ES-I3 (cell line): ENCODE results near the gene PABPN1.

ENCODE experiments used
- H3K36me3 ChIP-seq: 2 replicates; pipeline ENCODE4 v1.6.1; 2013; ENCODE audit warnings: mild to moderate bottlenecking, low read length, control low read depth, moderate library complexity; ENCODE audit not compliant: insufficient read depth
- H3K4me1 ChIP-seq: 2 replicates; pipeline ENCODE4 v1.6.1; 2013; ENCODE audit warnings: mild to moderate bottlenecking, control low read depth, low read length; ENCODE audit not compliant: insufficient read depth
- H3K9ac ChIP-seq: 2 replicates; pipeline ENCODE4 v1.6.1; 2013; ENCODE audit warnings: low read depth, mild to moderate bottlenecking, low read length, moderate library complexity
- H3K9me3 ChIP-seq: 2 replicates; pipeline ENCODE4 v1.6.1; 2013; ENCODE audit warnings: mild to moderate bottlenecking, low read length, moderate library complexity; ENCODE audit not compliant: control insufficient read depth, insufficient read depth

PABPN1 gene

GRCh38 chr14:23339506-23340268 lies 18.4 kb downstream of the PABPN1 start:
- H3K36me3 ChIP-seq, result no peaks in the 10 kb centered on the region
- H3K9ac ChIP-seq, result no peak overlapping the region
- no peaks in the 10 kb centered on the region for H3K4me1 ChIP-seq
- H3K9me3 ChIP-seq, result peaks cover 6% of the 10 kb centered on the region; the same call in 1 of the 2 replicates

GRCh38 chr14:23344481-23344880 lies 23.2 kb downstream of the PABPN1 start:
- Histone ChIP-seq H3K9me3 (peaks cover 3% of the 10 kb centered on the region; the same call in 1 of the 2 replicates), H3K4me1 (peaks cover 6% of the 10 kb centered on the region; the same call in 1 of the 2 replicates), H3K9ac (no peak overlapping the region), H3K36me3 (no peaks in the 10 kb centered on the region)

- Histone ChIP-seq H3K4me1 (peaks cover 6% of the 10 kb centered on the region; the same call in 1 of the 2 replicates), H3K9me3 (no peaks in the 10 kb centered on the region), H3K9ac (no peak overlapping the region), H3K36me3 (no peaks in the 10 kb centered on the region)
Measured at GRCh38 chr14:23345987-23346692, 24.9 kb downstream of the PABPN1 start.

- Histone ChIP-seq H3K9ac (no peak overlapping the region), H3K9me3 (no peaks in the 10 kb centered on the region), H3K36me3 (no peaks in the 10 kb centered on the region), H3K4me1 (peaks cover 6% of the 10 kb centered on the region; the same call in 1 of the 2 replicates)
Measured at GRCh38 chr14:23346693-23347405, 25.6 kb downstream of the PABPN1 start.

GRCh38 chr14:23347406-23348296 lies 26.4 kb downstream of the PABPN1 start:
- Histone ChIP-seq H3K4me1 (peaks cover 6% of the 10 kb centered on the region; the same call in 1 of the 2 replicates), H3K36me3 (no peaks in the 10 kb centered on the region), H3K9ac (no peak overlapping the region), H3K9me3 (no peaks in the 10 kb centered on the region)

- peaks cover 9% of the 10 kb centered on the region for H3K4me1 ChIP-seq
- no peak overlapping the region for H3K9ac ChIP-seq
- no peaks in the 10 kb centered on the region for H3K9me3 ChIP-seq
- H3K36me3 ChIP-seq, result no peaks in the 10 kb centered on the region
Measured at GRCh38 chr14:23348297-23348655, 27.0 kb downstream of the PABPN1 start.

- peaks cover 9% of the 10 kb centered on the region for H3K4me1 ChIP-seq
- no peaks in the 10 kb centered on the region for H3K9me3 ChIP-seq
- H3K36me3 ChIP-seq, result no peaks in the 10 kb centered on the region
- H3K9ac ChIP-seq, result no peak overlapping the region
Measured at GRCh38 chr14:23349156-23349845, 28.0 kb downstream of the PABPN1 start.

- peak overlapping the region; percentile 69; the same call in 1 of the 2 replicates for H3K9ac ChIP-seq
- no peaks in the 10 kb centered on the region for H3K36me3 ChIP-seq
- peaks cover 3% of the 10 kb centered on the region; the same call in 1 of the 2 replicates for H3K4me1 ChIP-seq
- H3K9me3 ChIP-seq, result no peaks in the 10 kb centered on the region
Measured at GRCh38 chr14:23351681-23352505, 30.6 kb downstream of the PABPN1 start.

DNA sequence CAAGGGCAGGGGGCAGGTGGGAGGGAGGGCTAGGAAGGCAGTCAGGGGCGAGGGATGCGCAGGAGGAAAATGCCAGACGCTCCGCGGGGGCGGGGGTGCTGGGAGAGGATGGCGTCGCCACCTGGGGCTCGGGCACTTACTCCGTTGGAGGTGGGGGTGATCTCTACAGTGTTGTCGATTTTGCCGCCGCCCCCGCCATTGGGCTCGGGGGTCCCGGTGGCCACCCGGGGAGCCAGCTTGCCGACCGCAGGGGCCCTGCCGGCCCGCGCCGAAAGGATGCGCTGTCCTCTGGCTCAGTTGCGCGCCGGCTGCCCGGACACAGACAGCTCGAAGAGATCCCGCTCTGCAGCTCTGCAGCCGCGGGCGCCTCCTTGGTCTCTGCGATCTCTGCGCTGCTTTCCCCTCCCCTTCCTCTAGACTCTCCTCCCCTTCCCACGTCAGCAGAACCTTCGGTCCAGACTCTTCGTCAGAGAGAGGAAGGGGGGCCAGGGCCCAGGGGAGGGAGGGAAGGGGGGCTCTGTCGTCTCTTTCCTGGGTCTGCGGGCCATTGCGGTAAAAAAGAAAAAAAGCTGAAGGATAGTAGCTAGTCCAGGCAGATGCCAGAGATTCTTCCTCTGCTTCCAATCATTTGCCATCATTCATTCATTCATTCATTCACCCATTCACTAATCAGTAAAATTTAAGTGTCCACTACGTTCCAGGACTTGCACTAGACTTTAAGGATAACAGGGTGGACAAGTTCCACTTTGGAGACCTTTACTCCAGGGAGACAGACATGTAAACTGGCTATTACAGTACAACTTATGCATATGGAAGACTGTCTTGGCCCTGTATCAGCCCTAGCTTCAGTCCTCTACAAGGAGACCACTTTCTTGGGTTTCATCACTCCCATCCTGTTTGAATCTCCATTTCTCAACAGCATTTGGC lies 31.5 kb downstream of the PABPN1 start, which contains the start of gene SLC22A17:
Gene SLC22A17, minus strand, starts transcription at position 382 of the 927 bp plus-strand sequence.
- Histone ChIP-seq H3K9me3 (no peaks in the 10 kb centered on the region), H3K36me3 (no peaks in the 10 kb centered on the region), H3K4me1 (peaks cover 3% of the 10 kb centered on the region; the same call in 1 of the 2 replicates), H3K9ac (peak within 1 kb of the TSS; percentile 69)

- Histone ChIP-seq H3K9ac (no peak overlapping the region), H3K9me3 (no peaks in the 10 kb centered on the region), H3K4me1 (peaks cover 3% of the 10 kb centered on the region; the same call in 1 of the 2 replicates), H3K36me3 (no peaks in the 10 kb centered on the region)
Measured at GRCh38 chr14:23353433-23353780, 32.1 kb downstream of the PABPN1 start.

- Histone ChIP-seq H3K9me3 (no peaks in the 10 kb centered on the region), H3K9ac (no peak overlapping the region), H3K4me1 (peaks cover 3% of the 10 kb centered on the region; the same call in 1 of the 2 replicates), H3K36me3 (no peaks in the 10 kb centered on the region)
Measured at GRCh38 chr14:23354990-23355389, 33.7 kb downstream of the PABPN1 start.
